NB4 (cell line): ENCODE data around the gene MSRB1.
A peak's percentile ranks its signal among the peaks of the same experiment; 100 is the strongest.

ENCODE experiments used
- DNase-seq: peaks from one replicate; pipeline ENCODE4 v3.0.0; 2010; ENCODE audit warnings: low read depth
- H3K4me3 ChIP-seq: one replicate; pipeline ENCODE4 v1.5.1; 2011; ENCODE audit warnings: mild to moderate bottlenecking, low read depth, low read length, moderate library complexity
- CTCF ChIP-seq: IDR thresholded peaks from one replicate; pipeline ENCODE4 v1.5.1; 2012; ENCODE audit warnings: low read depth, low read length
- MAX ChIP-seq: IDR thresholded peaks from 2 replicates; pipeline ENCODE4 v1.6.1; 2011; ENCODE audit warnings: low read depth, low read length
- MYC ChIP-seq: IDR thresholded peaks from 2 replicates; pipeline ENCODE4 v1.6.1; 2011; ENCODE audit warnings: low read depth, low read length
- POLR2A ChIP-seq: IDR thresholded peaks from 2 replicates; pipeline ENCODE4 v1.6.1; 2011; ENCODE audit warnings: mild to moderate bottlenecking; ENCODE audit not compliant: insufficient read length; ENCODE audit errors: extremely low read depth

Gene MSRB1

GRCh38 chr16:1971796-1972489 lies 28.9 kb upstream of the MSRB1 start, which contains the start of gene TBL3:
Gene TBL3 (plus strand): TSS chr16:1972053. CDS start chr16:1972165, 112 bp downstream.
- DNase-seq, result peak; percentile 97
- TF ChIP-seq POLR2A (peak; percentile 94), MYC (peak; percentile 84), MAX (peak; percentile 67), CTCF (no peak)
- peak within 1 kb of the TSS; percentile 79 for H3K4me3 ChIP-seq

- no peak for DNase-seq
These were observed 25.4 kb upstream of the MSRB1 start for GRCh38 chr16:1968146-1968953.

GRCh38 chr16:1966460-1966859 lies 23.5 kb upstream of the MSRB1 start, which contains the start of gene RNF151:
Gene RNF151 (plus strand): TSS chr16:1966856. CDS start chr16:1966882, 26 bp downstream.
- H3K4me3 ChIP-seq, result peak within 1 kb of the TSS; percentile 97
- DNase-seq, result no peak
- TF ChIP-seq MAX, result no peak
- TF ChIP-seq POLR2A, result no peak
- TF ChIP-seq MYC, result no peak
- TF ChIP-seq CTCF, result no peak

More at GRCh38 chr16:1968146-1968953, 25.4 kb upstream of the MSRB1 start:
- no peak overlapping the region for H3K4me3 ChIP-seq
- TF ChIP-seq CTCF, result no peak
- no peak for TF ChIP-seq POLR2A
- TF ChIP-seq MAX, result no peak
- TF ChIP-seq MYC, result no peak

- no peak for DNase-seq
- H3K4me3 ChIP-seq, result peak overlapping the region; percentile 97
- TF ChIP-seq POLR2A (no peak), MAX (no peak), CTCF (no peak), MYC (no peak)
These were observed 22.5 kb upstream of the MSRB1 start for GRCh38 chr16:1965396-1966001.

GRCh38 chr16:1964506-1965395 lies 21.8 kb upstream of the MSRB1 start, which contains the start of gene RPS2:
Gene RPS2 (minus strand): TSS chr16:1964826. CDS start chr16:1964625, 201 bp downstream.
- TF ChIP-seq POLR2A, result peak; percentile 99
- peak; percentile 88 for TF ChIP-seq MAX
- TF ChIP-seq MYC, result peak; percentile 95
- TF ChIP-seq CTCF, result no peak
- DNase-seq, result peak; percentile 98
- H3K4me3 ChIP-seq, result peak within 1 kb of the TSS; percentile 97
